GM12878 (cell line): ENCODE measurements around the gene TM7SF3. TPM values are rescaled to one million over a fixed set of nuclear protein-coding genes. Genes with fewer than 3 reads are reported as not detected.

ENCODE experiments used
- ATAC-seq: fragments of 200-7000 bp; cut with Tn5 transposase; 3 replicates; pipeline ENCODE4 v1.9.1; 2020; ENCODE audit warnings: mild to moderate bottlenecking, moderate library complexity
- BruUV-seq: library from RNA; stranded (reverse); fragments of 400-500 nt; replicated peaks from 2 replicates; lab custom pipeline; 2021; lab: Mats Ljungman, UMichigan
- CTCF ChIA-PET: fragments of 300-600 bp; sonication (Branson Sonifier 250); formaldehyde crosslinking; extraction: SDS; loops from one replicate; lab custom pipeline; 2021; ENCODE audit warnings: inconsistent platforms; lab: Yijun Ruan, JAX
- POLR2A ChIA-PET: fragments of 350-600 bp; formaldehyde crosslinking; extraction: SDS; loops from one replicate; lab custom pipeline; 2021; ENCODE audit warnings: inconsistent platforms; lab: Charles Lee
- RAD21 ChIA-PET: fragments of 300-600 bp; sonication (Branson Sonifier 250); formaldehyde crosslinking; loops from one replicate; lab custom pipeline; 2023; ENCODE audit warnings: antibody characterized with exemption; ENCODE audit not compliant: unreplicated experiment; lab: Charles Lee
- SMC1A ChIA-PET: fragments of 300-600 bp; sonication (Branson Sonifier 250); formaldehyde crosslinking; loops from one replicate; lab custom pipeline; 2023; ENCODE audit not compliant: unreplicated experiment, uncharacterized antibody; lab: Charles Lee
- DNase-seq: peaks from one replicate; pipeline ENCODE4 v3.0.0-alpha.2; 2011; ENCODE audit warnings: low read depth, low spot score
- FAIRE-seq: peaks from 3 replicates; lab custom pipeline; 2011; peaks lifted over from hg19 to GRCh38; lab: Jason Lieb, UNC
- H2AFZ ChIP-seq: 2 replicates; pipeline ENCODE4 v1.6.0; 2011; ENCODE audit warnings: low read depth, low read length, control low read depth; ENCODE audit not compliant: control insufficient read depth
- H3K27ac ChIP-seq: 2 replicates; pipeline ENCODE4 v1.5.1; 2011; ENCODE audit warnings: control low read depth; ENCODE audit not compliant: control insufficient read depth, insufficient read depth
- H3K27me3 ChIP-seq, 2 experiments: replicated peaks in 1 of 2; 2 replicates each; pipeline versions ENCODE4 v1.6.0 to v1.6.1; 2011; ENCODE audit warnings: low read length in 1 of 2; ENCODE audit not compliant: control insufficient read depth in 2 of 2, insufficient read depth in 2 of 2
- H3K36me3 ChIP-seq, 2 experiments: 2 replicates each; pipeline ENCODE4 v1.5.1; 2011; ENCODE audit warnings: low read length in 1 of 2; ENCODE audit not compliant: control insufficient read depth in 2 of 2, insufficient read depth in 2 of 2
- H3K4me1 ChIP-seq: 2 replicates; pipeline ENCODE4 v1.6.1; 2011; ENCODE audit warnings: mild to moderate bottlenecking, low read length, moderate library complexity, mixed read lengths; ENCODE audit not compliant: control insufficient read depth, insufficient read depth
- H3K4me2 ChIP-seq: 2 replicates; pipeline ENCODE4 v1.6.0; 2011; ENCODE audit warnings: control low read depth; ENCODE audit not compliant: control insufficient read depth, insufficient read depth
- H3K4me3 ChIP-seq: fragments of 200-600 bp; sonication (generic); 2 replicates; pipeline ENCODE4 v1.5.1; 2016
- H3K79me2 ChIP-seq: 2 replicates; pipeline ENCODE4 v1.6.0; 2011; ENCODE audit warnings: low read length; ENCODE audit not compliant: control insufficient read depth, insufficient read depth
- H3K9ac ChIP-seq: 2 replicates; pipeline ENCODE4 v1.8.0; 2011; ENCODE audit warnings: low read length, control low read depth, mixed read lengths; ENCODE audit not compliant: control insufficient read depth, insufficient read depth
- H3K9me3 ChIP-seq: replicated peaks from 3 replicates; pipeline ENCODE4 v1.5.1; 2011; ENCODE audit warnings: mild to moderate bottlenecking, low read length; ENCODE audit not compliant: control insufficient read depth, insufficient read depth
- H4K20me1 ChIP-seq: 2 replicates; pipeline ENCODE4 v1.6.0; 2011; ENCODE audit not compliant: control insufficient read depth, insufficient read depth
- ATF7 ChIP-seq: fragments of 450-650 bp; IDR thresholded peaks from 2 replicates; pipeline ENCODE4 v1.6.1; 2016; ENCODE audit warnings: low read depth, mild to moderate bottlenecking
- CHD4 ChIP-seq: fragments of 200-600 bp; sonication (generic); IDR thresholded peaks from 2 replicates; pipeline ENCODE4 v1.6.1; 2016; ENCODE audit warnings: mild to moderate bottlenecking
- ELK1 ChIP-seq: IDR thresholded peaks from 2 replicates; pipeline ENCODE4 v1.6.1; 2012; ENCODE audit warnings: low read depth, low read length, improper control_type of control experiment
- LARP7 ChIP-seq: fragments of 450-650 bp; IDR thresholded peaks from 2 replicates; pipeline ENCODE4 v1.6.1; 2017; ENCODE audit warnings: mild to moderate bottlenecking
- NFIC ChIP-seq: IDR thresholded peaks from 2 replicates; pipeline ENCODE4 v1.6.1; 2012; ENCODE audit warnings: low read depth, mild to moderate bottlenecking, inconsistent platforms, low read length, moderate library complexity
- NR2C2 ChIP-seq: IDR thresholded peaks from 2 replicates; pipeline ENCODE4 v1.6.1; 2011; ENCODE audit warnings: borderline replicate concordance, low read depth; ENCODE audit not compliant: control insufficient read depth, insufficient read length
- RB1 ChIP-seq: fragments of 450-650 bp; formaldehyde crosslinking; IDR thresholded peaks from 2 replicates; pipeline ENCODE4 v1.6.1; 2017; ENCODE audit warnings: mild to moderate bottlenecking, borderline replicate concordance
- RUNX3 ChIP-seq: IDR thresholded peaks from 2 replicates; pipeline ENCODE4 v1.6.1; 2012; ENCODE audit warnings: low read length, inconsistent platforms
- SIN3A ChIP-seq: IDR thresholded peaks from 2 replicates; pipeline ENCODE4 v1.6.1; 2012; ENCODE audit warnings: low read depth, low read length, improper control_type of control experiment
- SPI1 ChIP-seq: IDR thresholded peaks from 2 replicates; pipeline ENCODE4 v1.6.1; 2011; ENCODE audit warnings: low read depth, mild to moderate bottlenecking, low read length, moderate library complexity, borderline replicate concordance; ENCODE audit not compliant: insufficient read depth
- ZBTB4 ChIP-seq: fragments of 450-650 bp; formaldehyde crosslinking; IDR thresholded peaks from 2 replicates; pipeline ENCODE4 v1.4.0; 2022; ENCODE audit warnings: mild to moderate bottlenecking, moderate library complexity
- WGBS: methylation state at CpG from one replicate; pipeline ENCODE4 v1.1.6; 2016; ENCODE audit warnings: low lambda C conversion rate; ENCODE audit not compliant: insufficient replicate concordance, insufficient coverage; ENCODE audit errors: missing lambda C conversion rate; 5-methylcytosine and 5-hydroxymethylcytosine counted together
- in situ Hi-C: fragments of 300-500 bp; cut with MboI; formaldehyde crosslinking; loops from 9 replicates; pipeline ENCODE4 v1.14.3; 2018; ENCODE audit warnings: mixed read lengths
- intact Hi-C: fragments of 100-400 bp; cut with micrococcal nuclease; formaldehyde crosslinking; loops from one replicate; pipeline ENCODE4 v1.14.2; 2022; ENCODE audit not compliant: unreplicated experiment
- polyA plus RNA-seq, 11 experiments: library from polyadenylated mRNA; depleted of rRNA in 4 of 11; unstranded in 6 of 11; stranded (reverse) in 5 of 11; fragments of >200 nt; fragmentation: Nextera tagmentation in 4 of 11; fragmentation: Illumina TruSeq in 1 of 11; extraction: Ambion mirVana in 4 of 11; extraction: Trizol in 1 of 11; gene quantifications; 1 replicate in 1 of 11; 2 replicates in 10 of 11; pipeline versions ENCODE4 v1.2.1 to v1.2.3, GENCODE V29; 2011 to 2016; ENCODE audit warnings: inconsistent platforms in 2 of 11, missing spikeins in 2 of 11, low read depth in 1 of 11
- total RNA-seq, 4 experiments: library from RNA; depleted of rRNA in 3 of 4; stranded (reverse); fragments of >200 nt in 3 of 4; fragmentation: Illumina TruSeq in 1 of 4; extraction: Trizol in 1 of 4; gene quantifications; 2 replicates each; pipeline versions ENCODE4 v1.2.1 to v1.2.3, GENCODE V29; 2013 to 2021

Gene TM7SF3
- total and polyA plus RNA-seq, 10 of the 15 experiments (the other 5 are each of a cell fraction or from before 2014, with no cell fraction given), result 31.4 to 341 (median 74.8) TPM

DNA sequence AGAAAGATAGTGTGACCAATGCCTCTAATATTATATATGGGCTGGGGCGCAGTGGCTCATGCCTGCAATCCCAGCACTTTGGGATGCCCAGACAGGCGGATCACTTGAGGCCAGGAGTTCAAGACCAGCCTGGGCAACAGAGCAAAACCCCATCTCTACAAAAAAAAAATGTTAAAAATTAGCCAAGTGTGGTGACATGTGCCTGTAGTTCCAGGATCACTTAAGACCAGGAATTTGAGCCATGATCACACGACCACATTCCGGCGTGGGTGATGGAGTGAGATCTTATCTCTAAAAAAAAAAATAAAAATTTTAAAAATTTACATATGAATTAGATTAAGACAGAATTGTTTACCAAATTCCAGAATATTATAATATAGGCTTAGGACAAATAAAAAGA, 12.0 kb downstream of the TM7SF3 start:
- ChIA-PET RAD21 (interaction anchor here (1.5 to 3.6 kb wide), 2 partner anchors 8 to 12 kb away, joined by 4 to 27 read pairs; partner anchors contain the start of gene TM7SF3), SMC1A (interaction anchor here (1.2 to 4.6 kb wide), 10 partner anchors 10 to 376 kb away, joined by 3 to 26 read pairs (median 6); partner anchors contain the start of genes INTS13 and TM7SF3), POLR2A (interaction anchor here (0.6 to 1.6 kb wide), 4 partner anchors 10 to 331 kb away, joined by 3 to 4 read pairs (median 3); partner anchors contain the start of gene MED21)
- peaks cover 4 to 12% of the 10 kb centered on the region in 2 experiments; a peak in 2 of 4 replicates for H3K36me3 ChIP-seq
- ATAC-seq, result no peak
- H3K9me3 ChIP-seq, result no peaks in the 10 kb centered on the region; the same call in 2 of the 3 replicates
- intact Hi-C loops, result no loop called here
- no peak overlapping the region for H3K9ac ChIP-seq
- H2AFZ ChIP-seq, result no peak overlapping the region
- H3K27ac ChIP-seq, result no peak overlapping the region
- no peak for TF ChIP-seq RUNX3
- TF ChIP-seq RB1, result no peak
- no peak for TF ChIP-seq ELK1
- no peak for TF ChIP-seq CHD4
- TF ChIP-seq SPI1, result no peak
- no peak for TF ChIP-seq ATF7
- TF ChIP-seq ZBTB4 (CRISPR knock-in tag), result no peak
- no peak for TF ChIP-seq NR2C2
- no peak for TF ChIP-seq SIN3A
- no peak for TF ChIP-seq LARP7
- no peak for TF ChIP-seq NFIC
- TF ChIP-seq, all 136 proteins: peak for 0
- CTCF ChIA-PET, result interaction anchor here (1.2 to 3.5 kb wide), 6 partner anchors 9 to 117 kb away, joined by 4 to 14 read pairs (median 6); no protein-coding TSS in a partner anchor
- Histone ChIP-seq H4K20me1 (no peaks in the 10 kb centered on the region), H3K27me3 (no peaks in the 10 kb centered on the region), H3K4me3 (no peak overlapping the region), H3K4me2 (no peak overlapping the region), H3K79me2 (peaks cover 37% of the 10 kb centered on the region), H3K4me1 (no peaks in the 10 kb centered on the region; the same call in 1 of the 2 replicates)
- 100% methylated on average over 5 of the region's 5 CpGs for WGBS
- DNase-seq (no peak), FAIRE-seq (no peak)
- no TSS peak for BruUV-seq
- in situ Hi-C loops, result no loop called here
